ENCODE measurements around the gene KIFC3.
"Not testable (repeated sequence)": the region's sequence is repeated elsewhere in the genome, so short reads cannot be mapped to it uniquely, and the experiment has no call there.

Gene KIFC3

DNA sequence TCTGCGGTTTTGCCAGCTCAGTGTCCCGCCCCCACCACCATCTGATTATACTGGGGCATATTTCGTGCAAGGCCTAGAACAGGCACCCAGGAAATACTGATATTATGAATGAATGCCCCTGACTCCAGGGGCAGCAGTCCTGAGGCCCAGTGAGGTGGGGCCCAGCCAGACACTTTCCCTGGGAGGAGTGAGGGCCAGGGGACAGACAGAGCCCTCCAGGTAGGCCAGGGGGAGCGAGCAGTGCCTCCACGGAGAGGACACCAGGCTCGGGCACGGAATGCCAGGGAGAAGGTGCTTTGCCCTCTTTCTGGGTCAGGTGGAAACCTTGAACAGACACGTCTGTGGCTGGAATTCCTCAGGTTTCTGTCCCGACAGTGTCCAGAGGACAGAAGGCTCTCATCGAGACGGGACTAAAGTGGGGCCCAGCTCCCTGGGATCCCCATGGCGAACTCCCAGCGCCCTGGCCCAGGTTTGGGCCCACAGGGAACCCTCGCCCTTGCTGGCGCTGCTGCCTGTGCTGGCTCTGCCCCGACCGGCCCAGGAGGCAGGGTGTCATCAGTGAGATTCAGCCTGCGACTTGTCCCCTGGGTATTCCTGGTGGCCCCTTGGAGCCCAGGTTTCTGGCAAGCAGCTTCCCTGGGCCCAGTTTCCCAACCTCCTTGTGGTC is 62.4 kb downstream of the KIFC3 start:
- no peak for DNase-seq (ENCODE audit: low read depth in 2 of 2)

GRCh38 chr16:57738844-57739243 is 63.4 kb downstream of the KIFC3 start:
- DNase-seq (ENCODE audit: low read depth in 2 of 2), result no peak

DNA sequence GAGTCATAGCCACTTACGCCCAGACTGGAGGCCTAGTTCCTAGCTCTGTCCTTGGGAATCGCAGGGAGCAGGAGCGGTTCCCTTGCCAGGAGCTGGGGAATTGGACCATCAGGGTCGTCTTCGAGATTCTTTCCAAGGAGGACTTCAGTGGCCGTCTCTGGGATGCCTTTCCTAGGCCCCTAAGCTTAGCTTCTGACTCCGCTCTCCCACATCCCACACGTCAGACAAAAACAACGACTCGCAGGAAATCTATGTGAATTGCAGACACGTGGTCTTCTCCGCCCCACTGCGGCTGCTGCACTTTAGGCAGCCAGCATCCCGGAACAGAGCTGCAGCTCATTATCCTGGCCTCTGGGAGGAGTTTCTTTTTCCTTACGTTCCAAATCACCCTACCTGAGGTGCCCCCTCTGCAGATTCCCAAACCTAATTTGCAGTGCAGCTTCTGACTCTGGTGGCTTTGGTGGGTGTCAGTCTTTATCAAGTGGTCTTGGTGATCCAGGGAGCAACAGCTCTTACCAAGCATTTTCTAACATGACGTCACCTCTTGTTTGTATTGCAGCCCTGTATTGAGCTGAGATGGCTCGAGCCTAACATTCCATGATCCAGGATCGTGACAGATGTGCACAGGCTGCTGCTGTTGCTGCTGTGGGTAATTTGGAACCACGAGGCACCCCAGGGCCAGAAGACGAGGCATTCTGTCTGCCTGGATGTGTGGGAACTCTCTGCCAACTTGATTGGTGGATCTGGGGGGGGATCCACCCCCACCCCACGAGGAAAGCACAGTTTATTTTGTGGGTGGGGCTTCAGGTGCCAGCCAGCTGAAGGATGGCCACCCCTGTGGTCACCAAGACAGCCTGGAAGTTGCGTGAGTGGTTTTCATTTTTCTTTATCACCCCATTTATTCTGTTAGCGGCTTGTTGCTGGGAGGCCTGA is 65.6 kb downstream of the KIFC3 start:
- no peak for DNase-seq (ENCODE audit: low read depth in 2 of 2)

DNA sequence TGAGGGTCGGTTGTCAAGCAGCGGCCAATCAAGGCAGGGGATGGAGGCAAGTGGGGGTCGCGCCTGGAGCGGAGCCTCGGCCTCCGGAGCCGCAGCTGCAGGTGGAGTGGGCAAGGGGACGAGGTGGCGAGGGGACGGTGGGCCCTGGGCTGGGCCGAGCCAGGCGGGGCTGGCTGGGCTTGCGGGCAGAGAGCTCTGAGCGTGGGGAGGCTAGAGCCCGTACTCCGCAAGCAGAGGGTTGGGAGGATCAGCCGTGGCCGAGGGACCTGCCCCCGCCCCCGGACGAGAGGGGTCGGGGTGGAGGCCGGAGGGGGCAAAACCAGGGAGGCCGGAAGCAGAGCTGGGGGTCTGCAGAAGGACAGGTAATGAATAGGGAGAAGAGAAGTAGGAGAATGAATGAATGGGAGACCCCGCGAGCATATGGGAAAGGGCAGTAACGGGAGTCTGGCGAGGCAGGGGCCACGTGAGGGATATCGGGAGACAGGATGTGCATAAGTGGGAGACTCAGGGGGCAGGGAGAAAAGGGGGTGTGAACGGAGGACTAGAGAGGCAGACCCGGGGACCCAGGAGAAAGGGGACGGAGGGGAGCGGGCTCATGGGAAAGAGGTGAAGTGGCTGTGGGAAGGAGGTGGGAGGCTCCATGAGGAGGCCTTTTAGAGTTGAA is 66.4 kb downstream of the KIFC3 start, which contains the start of gene KATNB1:
TSS of gene KATNB1 (plus strand) at position 16 of the 664 bp plus-strand sequence. CDS start 1,474 bp downstream, outside the sequence.
- DNase-seq (ENCODE audit: low read depth in 2 of 2), result no peak

- peak; percentile 93 to 94 for DNase-seq (ENCODE audit: low read depth in 2 of 2)
Measured at GRCh38 chr16:57734925-57735754, 67.2 kb downstream of the KIFC3 start.

DNA sequence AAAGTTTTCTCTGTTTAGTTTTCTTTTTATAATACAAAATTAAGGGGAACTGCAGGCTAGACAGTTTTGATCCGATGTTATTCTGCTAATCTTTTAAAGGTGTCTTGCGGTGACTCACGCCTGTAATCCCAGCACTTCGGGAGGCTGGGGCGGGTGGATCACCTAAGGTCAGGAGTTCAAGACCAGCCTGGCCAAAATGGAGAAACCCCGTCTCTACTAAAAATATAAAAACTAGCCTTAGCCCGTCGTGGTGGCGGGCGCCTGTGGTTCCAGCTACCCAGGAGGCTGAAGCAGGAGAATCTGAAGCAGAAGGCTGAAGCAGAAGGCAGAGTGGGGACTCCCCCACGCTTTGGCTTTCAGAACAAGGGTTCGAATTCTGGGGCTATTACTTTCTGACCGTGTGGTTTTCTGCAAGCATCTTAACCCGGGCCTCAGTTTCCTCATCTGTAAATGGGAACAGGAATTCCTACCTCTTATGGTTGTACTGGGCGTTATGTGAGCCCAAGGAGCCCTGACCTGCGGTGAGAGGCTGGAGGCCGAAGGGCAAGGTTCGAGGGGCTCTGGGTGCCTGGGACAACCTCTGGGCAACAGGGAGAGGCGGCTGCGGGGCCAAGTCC is 67.9 kb downstream of the KIFC3 start:
- no peak for DNase-seq (ENCODE audit: low read depth in 2 of 2)

DNA sequence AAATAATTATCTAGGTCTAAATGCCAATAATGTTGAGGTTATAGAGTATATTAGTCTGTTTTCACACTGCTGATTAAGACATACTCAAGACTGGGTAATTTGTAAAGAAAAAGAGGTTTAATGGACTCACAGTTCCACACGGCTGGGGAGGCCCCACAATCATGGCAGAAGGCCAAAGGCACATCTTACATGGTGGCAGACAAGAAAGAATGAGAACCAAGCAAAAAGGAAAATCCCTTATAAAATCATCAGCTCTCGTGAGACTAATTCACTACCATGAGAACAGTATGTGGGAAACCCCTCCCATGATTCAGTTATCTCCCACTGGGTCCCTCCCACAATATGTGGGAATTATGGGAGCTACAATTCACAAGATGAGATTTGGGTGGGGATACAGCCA is 69.6 kb downstream of the KIFC3 start:
- no peak for DNase-seq (ENCODE audit: low read depth in 2 of 2)

GRCh38 chr16:57732037-57732436 is 70.3 kb downstream of the KIFC3 start:
- no peak for DNase-seq (ENCODE audit: low read depth in 2 of 2)

DNA sequence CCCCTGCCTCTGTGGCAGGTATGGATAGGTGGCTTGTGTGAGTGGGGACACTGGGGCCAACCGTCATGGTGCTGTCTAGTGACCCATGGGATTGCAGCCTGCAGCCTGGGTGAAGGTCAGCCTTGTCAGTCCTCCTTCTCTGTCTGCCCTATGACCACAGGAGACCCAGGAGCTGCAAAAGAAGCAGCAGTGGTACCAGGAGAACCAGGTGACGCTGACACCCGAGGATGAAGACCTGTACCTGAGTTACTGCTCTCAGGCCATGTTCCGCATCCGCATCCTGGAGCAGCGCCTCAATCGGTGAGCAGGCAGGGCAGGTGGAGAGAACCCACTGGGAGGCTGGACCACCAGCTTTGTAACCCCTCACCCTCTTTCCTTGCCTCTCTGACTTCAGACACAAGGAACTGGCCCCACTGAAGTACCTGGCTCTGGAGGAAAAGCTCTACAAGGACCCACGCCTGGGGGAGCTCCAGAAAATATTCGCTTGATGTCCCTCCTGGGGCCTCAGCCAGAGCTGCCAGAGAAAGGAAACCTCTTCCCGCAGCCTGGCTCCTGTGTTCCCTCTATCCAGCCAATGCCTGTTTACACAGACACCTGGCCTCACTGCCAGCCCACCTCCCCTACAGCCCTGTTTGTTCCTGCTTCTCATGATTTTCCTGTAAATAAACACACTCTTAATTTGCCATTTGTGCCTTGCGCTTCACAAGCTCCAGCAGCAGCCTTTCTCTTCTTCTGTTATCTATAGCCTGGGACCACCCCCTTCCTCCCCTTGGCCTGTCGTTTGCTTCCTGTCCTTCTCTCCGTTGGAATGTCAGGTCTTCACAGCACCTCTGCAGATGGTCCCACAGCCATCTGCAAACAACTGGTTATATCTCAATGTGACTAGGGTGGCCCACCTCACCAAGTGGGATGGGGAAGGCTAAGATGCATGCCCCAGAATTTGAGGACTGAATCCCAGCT is 71.2 kb downstream of the KIFC3 start:
- DNase-seq (ENCODE audit: low read depth in 2 of 2), result no peak

GRCh38 chr16:57729852-57730251 is 72.4 kb downstream of the KIFC3 start:
- not testable (repeated sequence) for DNase-seq (ENCODE audit: low read depth in 2 of 2)

DNA sequence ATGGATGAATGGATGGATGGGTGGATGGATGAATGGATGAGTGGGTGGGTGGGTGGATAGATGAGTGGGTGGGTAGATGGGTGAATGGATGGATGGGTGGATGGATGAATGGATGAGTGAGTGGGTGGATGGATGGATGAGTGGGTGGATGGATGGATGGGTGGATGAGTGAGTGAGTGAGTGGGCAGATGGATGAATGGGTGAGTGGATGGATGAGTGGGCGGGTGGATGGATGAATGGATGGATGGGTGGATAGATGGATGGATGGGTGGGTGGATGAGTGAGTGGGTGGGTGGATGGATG is 73.2 kb downstream of the KIFC3 start:
- DNase-seq (ENCODE audit: low read depth in 2 of 2), result no peak

GRCh38 chr16:57728336-57729181 is 73.7 kb downstream of the KIFC3 start:
- no peak for DNase-seq (ENCODE audit: low read depth in 2 of 2)

DNA sequence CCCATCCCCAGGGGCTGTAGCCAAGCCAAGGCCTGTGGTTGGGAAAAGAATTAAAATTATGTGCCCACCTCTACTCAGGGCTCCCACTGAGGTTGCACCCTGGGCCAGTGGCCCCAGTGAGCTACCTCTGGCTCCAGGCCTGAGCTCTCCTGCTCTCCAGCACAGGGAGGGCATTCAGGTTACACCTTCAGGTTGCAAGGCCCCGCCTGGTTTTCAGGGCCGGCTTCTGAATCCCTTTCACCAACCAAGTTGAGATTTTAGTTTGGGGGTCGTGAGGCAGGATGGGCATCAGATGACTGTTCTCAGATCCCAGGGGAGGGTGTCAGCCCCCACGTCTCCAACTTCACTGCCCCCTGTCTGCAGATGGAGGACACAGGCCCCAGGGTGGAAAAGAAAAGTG is 74.7 kb downstream of the KIFC3 start:
- DNase-seq (ENCODE audit: low read depth in 2 of 2), result no peak

DNA sequence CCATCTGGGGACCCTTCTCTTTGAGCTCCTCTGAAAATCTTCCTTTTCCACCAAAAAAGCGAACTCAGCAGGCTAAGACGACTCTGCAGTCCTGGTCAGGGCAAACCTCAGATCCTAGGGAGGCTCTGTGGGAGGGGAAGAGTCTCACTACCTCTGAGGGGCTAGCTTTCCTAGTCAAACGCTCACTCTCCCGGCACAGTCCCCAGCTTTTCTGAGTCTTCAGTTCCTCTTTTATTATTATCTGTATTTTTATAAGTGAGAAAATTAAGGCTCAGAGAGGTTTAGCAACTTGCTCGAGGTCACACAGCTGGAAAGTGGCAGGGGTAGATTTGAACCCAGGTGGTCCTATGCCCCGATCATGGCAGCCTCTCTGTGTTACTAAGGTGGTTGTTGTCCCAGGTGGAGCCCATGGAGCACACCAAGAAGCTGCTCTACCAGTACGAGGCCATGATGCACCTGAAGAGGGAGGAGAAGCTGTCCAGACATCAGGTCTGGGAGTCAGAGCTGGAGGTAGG is 75.8 kb downstream of the KIFC3 start:
- DNase-seq (ENCODE audit: low read depth in 2 of 2), result no peak

DNA sequence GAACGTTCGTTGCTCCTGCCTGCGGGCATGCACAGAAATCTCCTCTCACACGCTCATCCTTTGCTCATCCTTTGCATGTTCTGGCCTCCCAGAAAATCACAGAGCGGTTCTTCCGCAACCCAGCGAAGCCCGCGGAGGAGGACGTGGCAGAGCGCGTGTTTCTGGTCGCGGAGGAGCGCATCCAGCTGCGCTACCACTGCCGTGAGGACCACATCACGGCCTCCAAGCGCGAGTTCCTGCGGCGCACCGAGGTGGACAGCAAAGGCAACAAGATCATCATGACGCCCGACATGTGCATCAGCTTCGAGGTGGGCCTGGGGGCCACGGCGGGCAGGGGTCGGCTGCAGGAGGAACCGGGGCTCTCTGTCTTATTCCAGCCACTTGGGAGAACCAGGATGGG is 76.3 kb downstream of the KIFC3 start:
- DNase-seq (ENCODE audit: low read depth in 2 of 2), result no peak

DNA sequence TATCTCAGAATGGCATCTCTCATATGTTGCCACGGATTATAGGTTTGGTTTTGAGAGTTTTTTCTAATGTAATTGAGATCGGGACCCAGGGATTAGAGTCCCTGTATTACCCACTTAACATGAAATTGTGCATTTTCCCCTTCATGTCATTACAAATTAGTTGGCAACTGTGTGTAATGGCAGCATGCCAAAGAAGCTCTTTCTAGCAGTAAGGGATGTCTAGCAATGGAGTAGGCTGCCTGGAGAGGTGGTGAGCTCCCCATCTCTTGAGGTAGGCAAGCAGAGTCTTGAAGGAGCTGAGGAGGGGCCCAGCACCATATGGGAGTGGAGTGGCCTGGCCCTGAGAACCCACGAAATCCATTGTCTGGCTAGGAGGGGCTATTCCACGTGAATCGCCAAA is 76.7 kb downstream of the KIFC3 start:
- DNase-seq (ENCODE audit: low read depth in 2 of 2), result no peak

- DNase-seq (ENCODE audit: low read depth in 2 of 2), result no peak
Measured at GRCh38 chr16:57725151-57725550, 77.1 kb downstream of the KIFC3 start.

DNA sequence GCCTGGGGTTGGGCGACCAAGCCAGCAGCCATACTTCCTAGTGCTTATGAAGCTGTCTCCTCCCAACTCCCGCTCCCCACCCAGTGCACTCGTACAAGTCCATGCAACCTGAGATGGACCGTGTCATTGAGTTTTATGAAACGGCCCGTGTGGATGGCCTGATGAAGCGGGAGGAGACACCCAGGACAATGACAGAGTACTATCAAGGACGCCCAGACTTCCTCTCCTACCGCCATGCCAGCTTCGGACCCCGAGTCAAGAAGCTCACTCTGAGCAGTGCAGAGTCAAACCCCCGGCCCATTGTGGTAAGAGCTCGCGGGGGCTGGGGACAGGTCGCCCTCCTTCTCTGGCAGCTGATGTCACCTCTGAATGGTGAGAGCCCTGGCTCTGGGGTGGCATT is 77.8 kb downstream of the KIFC3 start:
- DNase-seq (ENCODE audit: low read depth in 2 of 2), result no peak

DNA sequence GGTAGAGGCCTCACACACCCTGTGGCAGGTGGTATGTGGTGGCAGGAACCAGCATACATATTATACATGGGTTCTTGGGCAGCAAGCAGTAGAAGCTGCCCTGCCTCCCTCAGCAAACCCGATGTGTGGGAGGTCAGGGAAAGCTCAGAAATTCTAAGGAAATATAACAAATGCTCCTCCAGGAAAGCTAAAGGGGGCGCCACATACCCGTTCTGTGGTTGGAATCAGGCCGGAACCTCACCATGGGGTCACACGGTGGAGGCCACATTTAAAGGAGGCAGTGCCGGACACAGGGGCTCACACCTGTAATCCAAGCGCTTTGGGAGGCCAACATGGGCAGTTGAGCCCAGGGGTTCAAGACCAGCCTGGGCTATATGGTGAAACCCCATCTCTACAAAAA is 79.1 kb downstream of the KIFC3 start:
- DNase-seq (ENCODE audit: low read depth in 2 of 2), result no peak
